KOPT-K1 (cell line): ENCODE results near the gene ZFHX3.
"Not testable (repeated sequence)": the region's sequence is repeated elsewhere in the genome, so short reads cannot be mapped to it uniquely, and the experiment has no call there.

Source experiments
- H3K27ac ChIP-seq: fragments of 200-600 bp; sonication (generic); 2 replicates; pipeline ENCODE4 v1.5.1; 2016; ENCODE audit warnings: antibody characterized with exemption, mild to moderate bottlenecking, low read depth, low read length; ENCODE audit not compliant: poor library complexity, severe bottlenecking
- H3K36me3 ChIP-seq: fragments of 200-600 bp; sonication (generic); 2 replicates; pipeline ENCODE4 v1.5.1; 2017; ENCODE audit warnings: antibody characterized with exemption, mild to moderate bottlenecking, low read length, moderate library complexity; ENCODE audit not compliant: insufficient read depth
- H3K9me3 ChIP-seq: fragments of 200-600 bp; sonication (generic); 2 replicates; pipeline ENCODE4 v1.5.1; 2017; ENCODE audit warnings: antibody characterized with exemption, low read length, mild to moderate bottlenecking; ENCODE audit not compliant: insufficient read depth, poor library complexity, severe bottlenecking

ZFHX3 gene

DNA sequence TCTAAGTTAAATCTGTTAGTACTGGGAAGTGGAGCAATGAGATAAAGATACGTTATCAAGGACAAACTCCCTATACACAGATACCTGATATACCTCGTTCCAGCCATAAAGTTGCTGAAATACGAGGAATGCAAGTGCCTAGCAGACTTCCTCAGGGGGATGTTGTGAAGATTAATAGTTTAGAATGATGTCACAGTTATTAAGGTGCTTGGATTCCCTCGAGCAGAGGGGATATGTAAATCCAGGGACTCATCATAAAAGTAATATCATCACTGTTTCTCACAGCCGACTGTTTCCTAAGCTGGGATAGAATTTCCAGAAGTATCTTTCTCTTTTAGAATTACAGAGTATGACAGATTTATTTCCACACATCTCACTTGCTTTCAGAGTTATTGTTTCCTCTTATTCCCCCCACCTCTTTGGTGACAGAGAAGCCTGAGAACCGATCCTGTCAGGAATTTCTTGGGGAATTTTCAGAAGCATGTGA, 28.4 kb upstream of the ZFHX3 start:
- Histone ChIP-seq H3K36me3 (no peaks in the 10 kb centered on the region), H3K9me3 (no peaks in the 10 kb centered on the region), H3K27ac (no peak overlapping the region)

DNA sequence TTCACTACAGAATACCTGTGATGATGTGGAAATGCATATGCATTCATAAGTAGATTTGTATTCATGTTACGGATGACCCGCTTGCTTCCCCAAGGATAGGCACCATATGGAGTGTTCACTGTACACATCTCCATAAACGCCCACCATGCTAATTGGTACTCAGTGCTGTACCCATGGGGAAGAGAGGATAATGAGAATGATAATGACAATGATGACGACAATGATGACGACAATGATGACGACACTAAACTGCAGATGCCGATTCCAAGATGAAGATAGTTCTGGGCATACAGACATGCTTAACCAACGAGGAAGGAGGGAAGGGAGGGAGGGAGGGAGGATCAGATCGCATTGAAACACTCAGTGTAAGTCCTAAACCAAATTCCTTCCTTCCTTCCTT, 26.5 kb upstream of the ZFHX3 start:
- H3K9me3 ChIP-seq: no peaks in the 10 kb centered on the region
- no peak overlapping the region for H3K27ac ChIP-seq
- no peaks in the 10 kb centered on the region for H3K36me3 ChIP-seq

- H3K36me3 ChIP-seq, H3K9me3 ChIP-seq, H3K27ac ChIP-seq: not testable (repeated sequence)
These were observed 24.1 kb upstream of the ZFHX3 start for GRCh38 chr16:73072051-73072450.

- H3K9me3 ChIP-seq: no peaks in the 10 kb centered on the region
- no peak overlapping the region for H3K27ac ChIP-seq
- H3K36me3 ChIP-seq: no peaks in the 10 kb centered on the region
These were observed 23.4 kb upstream of the ZFHX3 start for GRCh38 chr16:73071131-73071940.

DNA sequence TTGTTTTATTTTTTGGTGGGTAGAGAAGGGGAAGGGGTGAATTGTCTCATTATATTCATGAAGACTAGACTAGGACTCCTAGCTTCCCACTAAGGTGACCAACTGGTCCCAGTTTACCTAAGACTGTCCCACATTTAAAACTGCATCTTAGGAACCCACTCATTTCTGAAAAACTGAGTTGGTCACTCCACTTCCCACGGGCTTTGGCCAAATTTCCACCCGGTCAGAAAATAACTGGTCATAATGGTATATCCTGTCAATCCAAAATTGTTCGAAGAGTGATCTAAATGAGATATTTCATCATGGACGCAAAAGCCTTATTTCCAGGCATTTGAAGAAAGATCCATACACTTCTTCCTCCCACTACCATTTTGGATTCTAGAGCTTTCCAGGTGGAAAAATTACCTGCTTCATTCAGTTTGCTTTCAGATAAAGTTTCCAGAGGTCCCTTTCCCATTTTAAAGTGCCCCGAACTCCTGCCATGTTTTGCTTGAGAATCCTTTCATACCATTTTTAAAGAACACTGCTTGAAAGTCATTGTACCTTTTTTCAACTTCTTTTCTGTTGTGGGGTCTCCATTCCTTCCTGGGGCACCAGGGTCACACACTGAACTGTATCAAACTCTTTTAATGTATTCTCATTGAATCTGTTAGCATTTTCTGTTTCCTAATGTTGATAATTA, 21.8 kb upstream of the ZFHX3 start:
- Histone ChIP-seq H3K27ac (no peak overlapping the region), H3K9me3 (no peaks in the 10 kb centered on the region), H3K36me3 (no peaks in the 10 kb centered on the region)

- H3K9me3 ChIP-seq: no peaks in the 10 kb centered on the region
- no peak overlapping the region for H3K27ac ChIP-seq
- H3K36me3 ChIP-seq: no peaks in the 10 kb centered on the region
These were observed 20.8 kb upstream of the ZFHX3 start for GRCh38 chr16:73068541-73069401.

GRCh38 chr16:73067671-73068540, 20.0 kb upstream of the ZFHX3 start:
- no peaks in the 10 kb centered on the region for H3K36me3 ChIP-seq
- no peak overlapping the region for H3K27ac ChIP-seq
- H3K9me3 ChIP-seq: no peaks in the 10 kb centered on the region

DNA sequence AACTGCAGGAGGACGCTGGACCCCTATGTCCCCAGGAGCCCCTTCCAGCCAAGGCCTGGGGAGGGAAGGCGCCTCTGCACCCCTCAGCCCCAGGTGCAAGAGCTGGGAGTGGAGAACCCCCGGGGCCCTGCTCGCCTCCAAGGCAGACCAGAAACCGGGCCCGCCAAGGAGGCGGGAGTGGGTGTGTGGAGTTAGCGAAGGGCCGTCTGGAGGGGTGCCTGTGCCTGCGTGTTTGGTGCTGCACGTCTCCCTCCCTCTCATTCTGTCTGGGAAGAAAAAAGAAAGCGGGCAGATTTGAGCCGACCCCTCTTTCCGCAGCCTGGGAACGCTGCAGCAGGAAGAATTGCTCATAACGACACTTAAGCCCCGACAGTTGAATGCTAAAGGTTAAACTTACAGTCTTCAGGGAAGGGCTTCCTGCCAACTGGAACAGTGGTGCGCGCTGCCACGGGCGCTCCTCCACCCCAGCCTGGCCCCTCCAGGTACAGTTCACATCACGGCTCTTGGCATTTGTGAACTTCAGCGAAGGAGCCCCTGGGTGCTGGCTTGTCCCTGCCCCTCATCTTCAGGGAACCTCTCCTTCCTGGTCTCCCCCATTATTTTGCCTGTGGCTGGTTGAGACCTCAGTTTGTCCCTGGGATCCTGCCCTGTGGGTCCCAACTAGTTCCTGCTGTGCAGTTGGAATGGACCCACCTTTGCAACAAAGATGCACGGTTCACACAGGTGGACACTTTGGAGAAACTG, 19.2 kb upstream of the ZFHX3 start:
- H3K36me3 ChIP-seq: no peaks in the 10 kb centered on the region
- no peaks in the 10 kb centered on the region for H3K9me3 ChIP-seq
- H3K27ac ChIP-seq: no peak overlapping the region

DNA sequence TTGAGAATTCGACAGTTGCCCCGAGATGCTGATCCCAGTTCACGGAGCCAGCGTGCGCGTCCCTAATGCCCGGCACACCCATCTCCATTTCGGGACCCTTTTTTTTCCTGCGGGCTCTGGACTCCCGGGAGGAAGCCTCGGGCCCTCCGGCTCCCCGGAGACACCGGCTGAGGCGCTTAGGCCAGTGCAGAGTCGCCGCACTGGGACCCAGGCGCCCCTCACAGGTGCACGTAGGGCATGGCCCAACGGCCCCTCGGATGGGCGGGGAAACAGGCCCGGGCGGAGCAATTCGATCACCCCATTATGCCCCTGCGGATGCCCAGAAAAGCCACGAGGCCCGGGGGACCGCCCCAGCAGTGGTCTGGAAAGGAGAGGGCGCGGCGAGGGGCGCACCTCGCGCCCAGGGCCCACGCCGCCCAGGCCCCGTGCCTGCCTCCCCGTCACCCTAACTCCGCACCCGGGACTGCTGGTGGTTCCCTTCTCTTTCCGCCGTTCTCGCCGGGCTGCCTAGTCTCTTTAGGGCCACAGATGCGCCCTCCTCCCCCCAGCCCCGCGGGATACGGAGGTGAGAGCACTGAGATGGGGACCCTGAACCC, 18.5 kb upstream of the ZFHX3 start:
- H3K9me3 ChIP-seq: no peaks in the 10 kb centered on the region
- H3K27ac ChIP-seq: no peak overlapping the region
- no peaks in the 10 kb centered on the region for H3K36me3 ChIP-seq

DNA sequence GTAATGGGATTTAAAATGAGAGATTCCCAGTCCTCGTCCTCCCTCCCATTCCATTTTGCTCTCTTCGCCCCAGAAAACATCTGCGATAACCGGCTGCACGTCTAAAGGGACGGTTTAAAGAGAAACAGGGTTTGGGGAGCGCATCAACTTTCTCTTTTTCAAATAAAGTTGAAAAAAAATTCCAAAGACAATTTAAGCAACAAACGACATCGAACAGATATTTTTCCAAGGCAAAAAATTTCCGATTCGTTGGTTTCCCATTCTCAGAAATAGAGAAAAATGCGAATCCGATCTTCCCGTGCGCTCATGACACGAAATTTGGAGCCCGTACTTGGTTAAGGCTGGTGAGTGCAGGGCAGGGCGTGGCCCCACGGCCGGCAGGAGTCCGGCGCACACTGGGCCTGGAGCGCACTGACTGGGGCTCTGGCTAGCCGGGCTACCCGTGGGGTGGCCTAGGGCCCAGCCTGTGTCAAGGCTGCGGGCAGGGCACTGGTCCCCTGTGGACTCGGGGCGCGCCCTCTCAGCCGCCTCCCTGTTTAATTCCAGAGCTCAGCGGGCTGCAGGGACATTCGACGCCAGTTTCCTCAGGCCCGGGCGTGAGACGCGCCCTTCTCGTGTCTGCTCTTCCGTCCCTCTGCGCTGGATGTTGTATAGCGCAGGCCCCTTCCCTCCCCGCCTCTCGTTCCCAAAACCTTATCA, 17.9 kb upstream of the ZFHX3 start:
- no peak overlapping the region for H3K27ac ChIP-seq
- H3K36me3 ChIP-seq: no peaks in the 10 kb centered on the region
- H3K9me3 ChIP-seq: no peaks in the 10 kb centered on the region

- Histone ChIP-seq H3K27ac (no peak overlapping the region), H3K36me3 (no peaks in the 10 kb centered on the region), H3K9me3 (no peaks in the 10 kb centered on the region)
These were observed 17.1 kb upstream of the ZFHX3 start for GRCh38 chr16:73064994-73065545.

- Histone ChIP-seq H3K9me3 (no peaks in the 10 kb centered on the region), H3K27ac (no peak overlapping the region), H3K36me3 (no peaks in the 10 kb centered on the region)
These were observed 16.5 kb upstream of the ZFHX3 start for GRCh38 chr16:73064212-73064993.
